Measurements from ENCODE around the gene DNAH10.

Gene DNAH10

GRCh38 chr12:123761841-123762714 is at the start of gene DNAH10:
Gene DNAH10 (plus strand): TSS chr12:123762301. CDS start chr12:123762337, 36 bp downstream.
- DNase-seq, result peak; percentile 81

- DNase-seq, result peak; percentile 62
Observed at GRCh38 chr12:123712780-123713319, 49.3 kb upstream of the DNAH10 start.

GRCh38 chr12:123713398-123713797 is 48.7 kb upstream of the DNAH10 start:
- DNase-seq, result peak; percentile 69

- DNase-seq, result peak; percentile 76
Observed at GRCh38 chr12:123713823-123714585, 48.1 kb upstream of the DNAH10 start.

- DNase-seq, result no peak
Observed at GRCh38 chr12:123715195-123715594, 46.9 kb upstream of the DNAH10 start.

- peak; percentile 49 for DNase-seq
Observed at GRCh38 chr12:123717350-123717749, 44.8 kb upstream of the DNAH10 start.

- peak; percentile 51 for DNase-seq
Observed at GRCh38 chr12:123720141-123720814, 41.8 kb upstream of the DNAH10 start.

- DNase-seq, result no peak
Observed at GRCh38 chr12:123721245-123721644, 40.9 kb upstream of the DNAH10 start.

- no peak for DNase-seq
Observed at GRCh38 chr12:123723011-123723410, 39.1 kb upstream of the DNAH10 start.

GRCh38 chr12:123723765-123724164 is 38.3 kb upstream of the DNAH10 start:
- no peak for DNase-seq

- DNase-seq, result no peak
Observed at GRCh38 chr12:123726244-123726643, 35.9 kb upstream of the DNAH10 start.

- no peak for DNase-seq
Observed at GRCh38 chr12:123726962-123727361, 35.1 kb upstream of the DNAH10 start.

- DNase-seq, result no peak
Observed at GRCh38 chr12:123727878-123728277, 34.2 kb upstream of the DNAH10 start.

- DNase-seq, result no peak
Observed at GRCh38 chr12:123731596-123731995, 30.5 kb upstream of the DNAH10 start.

GRCh38 chr12:123732251-123732650 is 29.9 kb upstream of the DNAH10 start:
- DNase-seq, result no peak

- DNase-seq, result no peak
Observed at GRCh38 chr12:123733229-123733628, 28.9 kb upstream of the DNAH10 start.

GRCh38 chr12:123734268-123734667 is 27.8 kb upstream of the DNAH10 start:
- no peak for DNase-seq

GRCh38 chr12:123741937-123742572 is 20.0 kb upstream of the DNAH10 start:
- no peak for DNase-seq

- no peak for DNase-seq
Observed at GRCh38 chr12:123743002-123743401, 19.1 kb upstream of the DNAH10 start.

GRCh38 chr12:123744836-123745235 is 17.3 kb upstream of the DNAH10 start:
- no peak for DNase-seq

GRCh38 chr12:123747309-123747708 is 14.8 kb upstream of the DNAH10 start:
- DNase-seq, result no peak

GRCh38 chr12:123748161-123748560 is 13.9 kb upstream of the DNAH10 start:
- no peak for DNase-seq

- no peak for DNase-seq
Observed at GRCh38 chr12:123748661-123749060, 13.4 kb upstream of the DNAH10 start.
